HG03354 (cell line): Measurements from ENCODE around the gene ACOT8.
A peak's percentile ranks its signal among the peaks of the same experiment; 100 is the strongest.
"Not testable (repeated sequence)": the region's sequence is repeated elsewhere in the genome, so short reads cannot be mapped to it uniquely, and the experiment has no call there.

Experiments used
- ATAC-seq: cut with Tn5 transposase; IDR thresholded peaks from one replicate; pipeline ENCODE4 v1.9.1; 2021; ENCODE audit warnings: mild to moderate bottlenecking; ENCODE audit not compliant: unreplicated experiment, poor library complexity, severe bottlenecking

Gene ACOT8

GRCh38 chr20:45812157-45813005 is 44.8 kb downstream of the ACOT8 start, which contains the start of gene UBE2C:
Gene UBE2C, plus strand, starts transcription at chr20:45812644. Its CDS starts 52 bp downstream, at chr20:45812696.
- ATAC-seq, result peak; percentile 99

- no peak for ATAC-seq
Measured at GRCh38 chr20:45810191-45810970, 46.8 kb downstream of the ACOT8 start.

- ATAC-seq, result no peak
Measured at GRCh38 chr20:45801851-45802250, 55.3 kb downstream of the ACOT8 start.

GRCh38 chr20:45798935-45799642 is 58.1 kb downstream of the ACOT8 start:
- ATAC-seq, result peak; percentile 64

- not testable (repeated sequence) for ATAC-seq
Measured at GRCh38 chr20:45797955-45798354, 59.2 kb downstream of the ACOT8 start.

GRCh38 chr20:45797510-45797909 is 59.7 kb downstream of the ACOT8 start:
- not testable (repeated sequence) for ATAC-seq

GRCh38 chr20:45796337-45797065 is 60.7 kb downstream of the ACOT8 start:
- no peak for ATAC-seq

GRCh38 chr20:45792317-45793118 is 64.7 kb downstream of the ACOT8 start:
- peak; percentile 13 for ATAC-seq
